Measurements from ENCODE around the gene CRYZ. TPM values are rescaled to one million over a fixed set of nuclear protein-coding genes. Genes with fewer than 3 reads are reported as not detected.

Gene CRYZ
- polyA plus RNA-seq, 1 donor (not counting 4 experiments of a cell fraction or from before 2014, with no cell fraction given) = 213 TPM

DNA sequence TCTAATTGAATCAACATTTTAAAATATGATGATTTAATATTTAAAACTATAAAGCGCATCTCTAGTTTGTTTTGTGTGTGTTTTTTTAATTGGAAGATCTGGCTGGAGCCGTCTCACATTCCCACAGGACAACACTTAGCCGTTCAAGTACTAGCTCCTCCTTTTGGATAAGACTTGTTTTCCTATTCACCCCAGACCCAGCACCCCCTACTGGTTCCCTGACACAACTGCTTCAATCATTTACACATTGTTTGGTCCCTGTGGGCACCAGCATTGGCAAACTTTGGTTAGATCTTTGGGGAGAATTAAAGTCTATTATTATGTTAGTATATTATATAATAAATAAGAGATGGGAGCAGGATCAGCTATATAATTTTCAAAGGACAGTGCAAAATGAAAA is 34.6 kb upstream of the CRYZ start:
- no peak overlapping the region for H3K4me2 ChIP-seq (ENCODE audit: control insufficient read depth, extremely low read depth, insufficient read depth, low read depth, low read length)
- H3K27me3 ChIP-seq (ENCODE audit: control insufficient read depth, extremely low read depth, insufficient read depth, low read length) = no peaks in the 10 kb centered on the region
- H3K4me3 ChIP-seq (ENCODE audit: control insufficient read depth in 2 of 3, extremely low read depth in 1 of 3, insufficient read depth in 2 of 3, low read depth in 1 of 3, low read length in 3 of 3) = no peak overlapping the region
- no peaks in the 10 kb centered on the region for H3K9me1 ChIP-seq (ENCODE audit: control insufficient read depth, extremely low read depth, insufficient read depth, low read length)
- dilution Hi-C loops (cut with MboI; ENCODE audit: extremely low pct_ligation_motif_present, low sequenced_read_pairs) = no loop called here
- DNase-seq (ENCODE audit: low read depth, low spot score) (peak; percentile 4), FAIRE-seq (no peak)
- no peak overlapping the region for H2AFZ ChIP-seq (ENCODE audit: control insufficient read depth, low read length)
- H3K27ac ChIP-seq (ENCODE audit: control insufficient read depth, insufficient read depth, low read length) = no peak overlapping the region
- TF ChIP-seq, protein P1, sequence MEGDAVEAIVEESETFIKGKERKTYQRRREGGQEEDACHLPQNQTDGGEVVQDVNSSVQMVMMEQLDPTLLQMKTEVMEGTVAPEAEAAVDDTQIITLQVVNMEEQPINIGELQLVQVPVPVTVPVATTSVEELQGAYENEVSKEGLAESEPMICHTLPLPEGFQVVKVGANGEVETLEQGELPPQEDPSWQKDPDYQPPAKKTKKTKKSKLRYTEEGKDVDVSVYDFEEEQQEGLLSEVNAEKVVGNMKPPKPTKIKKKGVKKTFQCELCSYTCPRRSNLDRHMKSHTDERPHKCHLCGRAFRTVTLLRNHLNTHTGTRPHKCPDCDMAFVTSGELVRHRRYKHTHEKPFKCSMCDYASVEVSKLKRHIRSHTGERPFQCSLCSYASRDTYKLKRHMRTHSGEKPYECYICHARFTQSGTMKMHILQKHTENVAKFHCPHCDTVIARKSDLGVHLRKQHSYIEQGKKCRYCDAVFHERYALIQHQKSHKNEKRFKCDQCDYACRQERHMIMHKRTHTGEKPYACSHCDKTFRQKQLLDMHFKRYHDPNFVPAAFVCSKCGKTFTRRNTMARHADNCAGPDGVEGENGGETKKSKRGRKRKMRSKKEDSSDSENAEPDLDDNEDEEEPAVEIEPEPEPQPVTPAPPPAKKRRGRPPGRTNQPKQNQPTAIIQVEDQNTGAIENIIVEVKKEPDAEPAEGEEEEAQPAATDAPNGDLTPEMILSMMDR (optimal IDR thresholded peaks at IDR 0.05 in 1 of 3, IDR thresholded peaks at IDR 0.05 in 1 of 3, conservative IDR thresholded peaks at IDR 0.05 in 1 of 3; ENCODE audit: extremely low read depth in 1 of 3, insufficient read depth in 2 of 3, low read length in 3 of 3) = peak; percentile 35 to 47 (median 39)
- no peak for TF ChIP-seq EZH2 (IDR thresholded peaks at IDR 0.05; ENCODE audit: low read length)
- H3K79me2 ChIP-seq (ENCODE audit: control insufficient read depth, insufficient read depth, low read length) = no peaks in the 10 kb centered on the region
- no peak overlapping the region for H3K9ac ChIP-seq (ENCODE audit: control insufficient read depth, extremely low read depth, insufficient read depth, low read length)
- no peaks in the 10 kb centered on the region for H4K20me1 ChIP-seq (ENCODE audit: control insufficient read depth, extremely low read depth, insufficient read depth, low read length)
- H3K9me3 ChIP-seq (ENCODE audit: control insufficient read depth, low read depth, low read length) = no peaks in the 10 kb centered on the region
- peaks cover 4 to 5% of the 10 kb centered on the region in 2 experiments for H3K36me3 ChIP-seq (ENCODE audit: control insufficient read depth in 2 of 2, extremely low read depth in 1 of 2, insufficient read depth in 2 of 2, low read length in 2 of 2)
- H3K4me1 ChIP-seq (ENCODE audit: control insufficient read depth, extremely low read depth, insufficient read depth, low read length) = no peaks in the 10 kb centered on the region

DNA sequence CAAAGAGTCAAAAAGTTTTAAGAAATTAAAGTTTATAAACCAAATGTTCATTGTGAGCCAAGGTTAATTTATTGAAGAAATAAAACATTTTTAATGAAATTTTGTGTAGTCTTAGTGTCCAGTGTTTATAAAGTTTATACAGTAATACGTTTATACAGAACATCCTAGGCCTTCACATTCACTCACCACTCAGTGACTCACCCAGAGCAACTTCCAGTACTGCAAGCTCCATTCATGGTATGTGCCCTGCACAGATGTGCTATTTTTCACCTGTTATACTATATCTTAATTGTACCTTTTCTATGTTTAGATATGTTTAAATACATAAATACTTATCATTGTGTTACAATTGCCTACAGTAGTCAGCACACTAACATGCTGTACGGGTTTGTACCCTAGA is 33.7 kb upstream of the CRYZ start:
- DNase-seq (ENCODE audit: low read depth, low spot score) = no peak
- dilution Hi-C loops (cut with MboI; ENCODE audit: extremely low pct_ligation_motif_present, low sequenced_read_pairs) = no loop called here
- Histone ChIP-seq H3K4me2 (ENCODE audit: control insufficient read depth, extremely low read depth, insufficient read depth, low read depth, low read length) (no peak overlapping the region), H3K9me1 (ENCODE audit: control insufficient read depth, extremely low read depth, insufficient read depth, low read length) (no peaks in the 10 kb centered on the region), H3K27ac (ENCODE audit: control insufficient read depth, insufficient read depth, low read length) (no peak overlapping the region), H3K9me3 (ENCODE audit: control insufficient read depth, low read depth, low read length) (no peaks in the 10 kb centered on the region), H4K20me1 (ENCODE audit: control insufficient read depth, extremely low read depth, insufficient read depth, low read length) (no peaks in the 10 kb centered on the region), H2AFZ (ENCODE audit: control insufficient read depth, low read length) (no peak overlapping the region), H3K36me3 (ENCODE audit: control insufficient read depth in 2 of 2, extremely low read depth in 1 of 2, insufficient read depth in 2 of 2, low read length in 2 of 2) (peaks cover 4 to 6% of the 10 kb centered on the region in 2 experiments), H3K27me3 (ENCODE audit: control insufficient read depth, extremely low read depth, insufficient read depth, low read length) (no peaks in the 10 kb centered on the region), H3K79me2 (ENCODE audit: control insufficient read depth, insufficient read depth, low read length) (no peaks in the 10 kb centered on the region), H3K4me3 (ENCODE audit: control insufficient read depth in 2 of 3, extremely low read depth in 1 of 3, insufficient read depth in 2 of 3, low read depth in 1 of 3, low read length in 3 of 3) (no peak overlapping the region), H3K9ac (ENCODE audit: control insufficient read depth, extremely low read depth, insufficient read depth, low read length) (no peak overlapping the region), H3K4me1 (ENCODE audit: control insufficient read depth, extremely low read depth, insufficient read depth, low read length) (no peaks in the 10 kb centered on the region)
- TF ChIP-seq, protein P1 (optimal IDR thresholded peaks at IDR 0.05 in 1 of 3, IDR thresholded peaks at IDR 0.05 in 1 of 3, conservative IDR thresholded peaks at IDR 0.05 in 1 of 3; ENCODE audit: extremely low read depth in 1 of 3, insufficient read depth in 2 of 3, low read length in 3 of 3) = no peak
- TF ChIP-seq EZH2 (IDR thresholded peaks at IDR 0.05; ENCODE audit: low read length) = no peak
- FAIRE-seq = no peak

Measured in keratinocyte (primary cell).